Measurements from ENCODE around the gene THBS2. TPM values are rescaled to one million over a fixed set of nuclear protein-coding genes. Genes with fewer than 3 reads are reported as not detected.
A peak's percentile ranks its signal among the peaks of the same experiment; 100 is the strongest.

Gene THBS2
- total RNA-seq, 1 donor from 2014 or later: 6.9 TPM

DNA sequence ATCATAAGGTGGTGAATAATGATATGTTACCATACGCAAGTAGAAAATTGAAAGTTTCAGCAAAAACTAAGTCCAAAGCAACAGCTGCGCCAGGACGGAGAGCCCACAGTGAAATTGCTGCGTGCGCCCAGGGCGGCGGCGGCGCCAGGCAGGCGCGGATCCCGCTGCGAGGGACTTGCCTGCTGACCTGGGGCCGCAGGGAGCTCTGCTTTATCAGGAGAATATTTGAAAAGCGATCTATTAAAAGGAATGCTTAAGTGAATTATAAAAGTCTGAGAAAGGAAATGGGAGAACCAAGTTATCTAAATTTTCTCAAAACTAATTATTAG lies 85.4 kb downstream of the THBS2 start:
- TF ChIP-seq, protein P1, sequence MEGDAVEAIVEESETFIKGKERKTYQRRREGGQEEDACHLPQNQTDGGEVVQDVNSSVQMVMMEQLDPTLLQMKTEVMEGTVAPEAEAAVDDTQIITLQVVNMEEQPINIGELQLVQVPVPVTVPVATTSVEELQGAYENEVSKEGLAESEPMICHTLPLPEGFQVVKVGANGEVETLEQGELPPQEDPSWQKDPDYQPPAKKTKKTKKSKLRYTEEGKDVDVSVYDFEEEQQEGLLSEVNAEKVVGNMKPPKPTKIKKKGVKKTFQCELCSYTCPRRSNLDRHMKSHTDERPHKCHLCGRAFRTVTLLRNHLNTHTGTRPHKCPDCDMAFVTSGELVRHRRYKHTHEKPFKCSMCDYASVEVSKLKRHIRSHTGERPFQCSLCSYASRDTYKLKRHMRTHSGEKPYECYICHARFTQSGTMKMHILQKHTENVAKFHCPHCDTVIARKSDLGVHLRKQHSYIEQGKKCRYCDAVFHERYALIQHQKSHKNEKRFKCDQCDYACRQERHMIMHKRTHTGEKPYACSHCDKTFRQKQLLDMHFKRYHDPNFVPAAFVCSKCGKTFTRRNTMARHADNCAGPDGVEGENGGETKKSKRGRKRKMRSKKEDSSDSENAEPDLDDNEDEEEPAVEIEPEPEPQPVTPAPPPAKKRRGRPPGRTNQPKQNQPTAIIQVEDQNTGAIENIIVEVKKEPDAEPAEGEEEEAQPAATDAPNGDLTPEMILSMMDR (IDR thresholded peaks at IDR 0.05; ENCODE audit: borderline replicate concordance): no peak
- intact Hi-C loops (cut with micrococcal nuclease): no loop called here
- H3K9me3 ChIP-seq (replicated peaks): no peaks in the 10 kb centered on the region
- H3K36me3 ChIP-seq: no peaks in the 10 kb centered on the region
- peaks cover 28% of the 10 kb centered on the region for H3K27me3 ChIP-seq (ENCODE audit: low read depth)
- no peaks in the 10 kb centered on the region for H3K4me1 ChIP-seq
- peak overlapping the region; percentile 29 for H3K4me3 ChIP-seq
- H3K27ac ChIP-seq (replicated peaks): peak overlapping the region; percentile 72
- DNase-seq: no peak

DNA sequence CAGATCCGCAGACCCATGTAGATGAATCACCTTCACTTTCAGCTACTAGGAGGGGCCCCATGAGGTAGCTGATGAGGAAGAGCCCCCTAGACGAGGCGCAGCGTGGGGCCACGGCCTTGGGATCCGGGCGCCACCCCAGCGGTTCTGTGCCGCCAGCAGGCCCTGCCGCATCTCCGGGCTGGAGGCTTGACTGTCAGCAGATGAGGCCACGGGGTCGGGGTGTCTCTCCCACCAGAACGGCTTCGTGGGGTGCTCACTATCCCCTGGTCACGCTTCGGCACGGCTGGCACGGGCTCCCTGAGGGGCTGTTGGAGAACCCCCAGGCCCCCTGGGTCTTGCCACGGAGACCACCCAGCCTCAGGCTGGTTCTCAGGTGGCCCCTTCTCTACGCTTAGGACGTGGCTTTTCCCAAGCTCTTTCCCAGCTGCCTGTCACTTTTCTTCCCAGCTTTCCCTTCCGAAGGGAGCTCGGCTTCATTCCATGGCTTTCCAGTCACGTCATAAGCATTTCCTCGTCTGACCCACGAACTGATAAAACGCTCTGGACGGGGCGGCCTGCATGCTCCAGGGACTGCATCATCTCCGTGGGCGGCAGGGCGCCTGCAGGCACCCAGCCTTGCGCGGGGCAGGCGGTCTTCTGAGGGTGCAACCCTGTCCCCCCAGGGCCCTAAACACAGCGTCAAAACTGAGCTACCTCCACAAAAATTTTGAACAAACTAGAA lies 85.9 kb downstream of the THBS2 start:
- intact Hi-C loops (cut with micrococcal nuclease): no loop called here
- no peaks in the 10 kb centered on the region for H3K4me1 ChIP-seq
- no peaks in the 10 kb centered on the region for H3K36me3 ChIP-seq
- H3K4me3 ChIP-seq: peak overlapping the region; percentile 29
- peak overlapping the region; percentile 72 for H3K27ac ChIP-seq (replicated peaks)
- TF ChIP-seq, protein P1 (IDR thresholded peaks at IDR 0.05; ENCODE audit: borderline replicate concordance): no peak
- peaks cover 29% of the 10 kb centered on the region for H3K27me3 ChIP-seq (ENCODE audit: low read depth)
- DNase-seq: peak; percentile 70
- H3K9me3 ChIP-seq (replicated peaks): no peaks in the 10 kb centered on the region

DNA sequence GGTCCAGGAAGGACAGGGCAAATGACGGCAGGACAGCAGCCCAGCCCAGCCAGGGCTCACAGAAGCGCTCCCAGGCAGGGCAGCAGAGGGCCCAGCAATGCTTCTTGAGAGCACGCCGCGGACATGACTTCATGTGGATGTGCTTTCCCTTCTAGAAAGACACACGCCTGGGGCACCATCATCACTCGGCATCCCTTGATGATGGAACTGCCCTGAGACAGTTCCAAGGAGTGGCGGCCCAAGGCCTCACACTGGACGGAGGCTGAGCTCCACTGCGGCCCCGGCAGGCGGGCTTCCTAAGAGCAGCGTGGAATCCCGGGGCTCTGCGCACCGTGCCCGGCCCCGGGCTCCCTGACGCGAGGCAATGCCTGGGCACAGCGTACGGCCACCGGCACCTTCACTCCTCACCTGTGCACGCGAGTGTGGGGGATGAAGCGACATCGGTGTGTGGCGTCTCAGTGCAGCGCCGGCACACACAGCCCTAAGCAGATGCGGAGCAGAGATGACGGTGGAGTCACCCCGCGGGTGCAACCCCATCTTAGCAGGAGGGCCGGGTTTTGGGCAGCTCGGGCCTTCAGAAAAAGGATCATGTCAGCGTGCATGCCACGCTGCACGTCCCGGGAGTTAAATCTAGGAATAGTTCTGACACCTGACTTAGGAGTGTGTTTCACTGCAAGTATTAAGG lies 86.6 kb downstream of the THBS2 start:
- intact Hi-C loops (cut with micrococcal nuclease): no loop called here
- Histone ChIP-seq H3K27me3 (ENCODE audit: low read depth) (peaks cover 36% of the 10 kb centered on the region), H3K4me1 (no peaks in the 10 kb centered on the region), H3K36me3 (no peaks in the 10 kb centered on the region), H3K27ac (replicated peaks) (peak overlapping the region; percentile 72), H3K9me3 (replicated peaks) (no peaks in the 10 kb centered on the region), H3K4me3 (no peak overlapping the region)
- TF ChIP-seq, protein P1 (IDR thresholded peaks at IDR 0.05; ENCODE audit: borderline replicate concordance): no peak
- no peak for DNase-seq
